ENCODE results near the gene EMILIN2.

EMILIN2 gene

DNA sequence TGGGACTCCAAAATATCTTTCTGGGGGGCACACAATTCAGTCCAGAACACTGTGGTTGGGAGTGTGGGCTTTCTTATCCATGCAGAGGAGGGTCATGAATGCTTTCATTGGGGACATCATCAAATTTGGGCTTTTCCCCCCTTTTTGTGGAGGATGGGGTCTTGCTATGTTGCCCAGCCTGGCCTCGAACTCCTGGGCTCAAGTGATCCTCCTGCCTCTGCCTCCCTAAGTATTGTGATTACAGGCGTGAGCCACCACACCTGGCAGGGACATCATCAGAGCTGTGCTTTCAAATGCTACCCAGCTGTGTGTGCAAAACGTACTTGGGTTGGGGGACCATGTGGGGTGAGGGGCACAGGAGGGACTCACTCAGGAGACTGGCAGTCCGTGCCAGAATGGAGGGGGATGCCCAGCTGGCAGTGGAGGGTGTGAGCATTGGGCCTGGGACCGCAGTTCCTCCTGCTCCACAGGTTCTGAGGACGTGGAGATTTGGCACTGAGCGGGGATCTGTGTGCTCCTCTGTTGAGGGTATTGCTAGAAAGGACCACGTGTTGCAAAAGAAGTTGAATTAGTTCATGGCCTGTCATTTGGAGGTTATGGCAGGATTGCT is 24.4 kb downstream of the EMILIN2 start:
- TF ChIP-seq, protein P1, sequence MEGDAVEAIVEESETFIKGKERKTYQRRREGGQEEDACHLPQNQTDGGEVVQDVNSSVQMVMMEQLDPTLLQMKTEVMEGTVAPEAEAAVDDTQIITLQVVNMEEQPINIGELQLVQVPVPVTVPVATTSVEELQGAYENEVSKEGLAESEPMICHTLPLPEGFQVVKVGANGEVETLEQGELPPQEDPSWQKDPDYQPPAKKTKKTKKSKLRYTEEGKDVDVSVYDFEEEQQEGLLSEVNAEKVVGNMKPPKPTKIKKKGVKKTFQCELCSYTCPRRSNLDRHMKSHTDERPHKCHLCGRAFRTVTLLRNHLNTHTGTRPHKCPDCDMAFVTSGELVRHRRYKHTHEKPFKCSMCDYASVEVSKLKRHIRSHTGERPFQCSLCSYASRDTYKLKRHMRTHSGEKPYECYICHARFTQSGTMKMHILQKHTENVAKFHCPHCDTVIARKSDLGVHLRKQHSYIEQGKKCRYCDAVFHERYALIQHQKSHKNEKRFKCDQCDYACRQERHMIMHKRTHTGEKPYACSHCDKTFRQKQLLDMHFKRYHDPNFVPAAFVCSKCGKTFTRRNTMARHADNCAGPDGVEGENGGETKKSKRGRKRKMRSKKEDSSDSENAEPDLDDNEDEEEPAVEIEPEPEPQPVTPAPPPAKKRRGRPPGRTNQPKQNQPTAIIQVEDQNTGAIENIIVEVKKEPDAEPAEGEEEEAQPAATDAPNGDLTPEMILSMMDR (IDR thresholded peaks at IDR 0.05; ENCODE audit: low read depth, low read length), result no peak
- DNase-seq (ENCODE audit: extremely low read depth, low read depth), result no peak

DNA sequence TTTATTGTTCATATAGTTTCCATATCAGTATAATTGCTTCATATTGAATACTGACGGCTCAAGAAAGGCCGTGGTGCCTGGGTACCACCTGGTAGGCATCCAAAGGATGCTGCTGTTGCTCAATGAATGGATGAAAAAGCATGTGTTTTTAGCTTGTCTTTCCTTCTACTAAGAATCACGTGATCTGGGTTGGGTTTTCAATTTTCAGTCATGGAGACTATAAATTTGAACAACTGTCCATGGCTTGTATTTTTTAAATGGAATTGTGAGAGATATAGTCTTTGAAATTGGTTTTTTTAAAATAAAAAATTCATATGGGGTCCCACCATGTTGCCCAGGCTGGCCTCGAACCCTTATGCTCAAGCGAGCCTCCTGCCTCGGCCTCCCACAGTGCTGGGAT is 25.3 kb downstream of the EMILIN2 start:
- no peak for DNase-seq (ENCODE audit: extremely low read depth, low read depth)

DNA sequence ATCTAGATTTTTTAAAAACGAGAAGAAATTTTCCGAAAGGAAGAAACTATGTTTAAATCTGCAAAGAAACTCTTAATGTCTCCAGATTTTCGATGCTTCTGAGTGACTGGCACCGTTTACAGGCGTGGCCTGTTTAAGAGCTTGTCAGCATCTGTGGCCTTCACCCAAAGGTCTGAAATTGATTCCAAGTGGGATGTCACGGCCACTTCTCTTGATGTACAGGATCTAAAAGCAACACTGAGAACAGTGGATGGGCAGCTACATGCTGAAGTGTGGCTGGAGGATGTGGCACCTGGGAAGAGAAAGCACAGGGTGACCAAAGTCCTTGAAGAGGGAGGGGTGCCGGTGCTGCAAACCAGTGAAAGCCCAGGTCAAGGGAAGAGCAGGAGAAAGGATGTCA is 28.0 kb downstream of the EMILIN2 start:
- TF ChIP-seq, protein P1 (IDR thresholded peaks at IDR 0.05; ENCODE audit: low read depth, low read length), result no peak
- DNase-seq (ENCODE audit: extremely low read depth, low read depth), result no peak

More for the DNA sequence above, 25.3 kb downstream of the EMILIN2 start:
- TF ChIP-seq, protein P1 (IDR thresholded peaks at IDR 0.05; ENCODE audit: low read depth, low read length), result no peak

DNA sequence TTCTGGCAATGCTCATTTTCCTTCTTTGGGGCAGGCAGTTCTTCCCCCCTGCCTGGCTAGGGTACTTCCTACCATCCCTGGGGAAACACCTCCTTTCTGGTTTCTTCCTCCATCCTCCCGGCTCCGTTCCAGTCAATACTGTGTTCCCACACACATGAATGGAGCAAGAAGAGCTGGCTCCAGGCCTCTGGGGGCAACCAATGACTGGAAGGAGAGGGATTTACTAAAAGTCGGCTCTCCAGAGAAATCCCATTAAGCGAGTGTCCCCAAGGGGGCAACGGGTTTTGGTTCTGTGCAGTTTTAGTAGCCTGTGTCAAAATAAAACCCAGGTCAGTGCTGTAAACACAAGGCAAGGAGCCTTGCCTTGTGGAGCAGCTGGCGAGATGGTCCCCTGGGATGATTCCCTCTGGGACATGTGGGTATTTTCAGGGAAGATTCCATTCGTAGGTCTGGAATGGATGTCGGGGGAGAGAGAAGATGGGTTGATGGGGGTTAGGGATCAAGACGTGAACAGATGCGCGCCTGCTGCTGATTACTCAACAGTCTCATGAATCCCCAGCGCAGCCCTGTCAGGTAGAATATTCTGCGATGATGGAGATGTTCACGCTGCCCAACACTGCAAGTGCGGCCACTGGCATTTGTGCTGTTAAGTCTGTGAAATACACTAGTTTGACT is 32.0 kb downstream of the EMILIN2 start:
- TF ChIP-seq, protein P1 (IDR thresholded peaks at IDR 0.05; ENCODE audit: low read depth, low read length), result no peak
- DNase-seq (ENCODE audit: extremely low read depth, low read depth), result no peak

DNA sequence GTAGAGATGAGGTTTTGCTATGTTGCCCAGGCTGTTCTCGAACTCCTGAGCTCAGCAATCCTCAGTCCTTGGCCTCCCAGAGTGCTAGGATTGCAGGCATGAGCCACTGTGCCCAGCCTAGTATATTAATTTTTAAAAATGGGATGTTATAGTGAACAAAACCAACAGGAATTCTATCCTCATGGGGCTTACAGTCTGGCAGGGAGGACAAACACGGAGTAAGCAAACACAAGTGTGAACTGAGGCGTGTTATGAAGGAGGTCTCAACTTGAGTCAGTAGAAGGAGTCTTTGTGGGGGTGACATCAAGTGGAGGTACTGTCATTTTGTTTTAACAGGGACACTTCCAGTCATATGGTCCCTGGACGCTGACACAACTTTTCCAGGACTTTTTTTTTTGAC is 33.1 kb downstream of the EMILIN2 start:
- DNase-seq (ENCODE audit: extremely low read depth, low read depth), result no peak
- TF ChIP-seq, protein P1 (IDR thresholded peaks at IDR 0.05; ENCODE audit: low read depth, low read length), result no peak

DNA sequence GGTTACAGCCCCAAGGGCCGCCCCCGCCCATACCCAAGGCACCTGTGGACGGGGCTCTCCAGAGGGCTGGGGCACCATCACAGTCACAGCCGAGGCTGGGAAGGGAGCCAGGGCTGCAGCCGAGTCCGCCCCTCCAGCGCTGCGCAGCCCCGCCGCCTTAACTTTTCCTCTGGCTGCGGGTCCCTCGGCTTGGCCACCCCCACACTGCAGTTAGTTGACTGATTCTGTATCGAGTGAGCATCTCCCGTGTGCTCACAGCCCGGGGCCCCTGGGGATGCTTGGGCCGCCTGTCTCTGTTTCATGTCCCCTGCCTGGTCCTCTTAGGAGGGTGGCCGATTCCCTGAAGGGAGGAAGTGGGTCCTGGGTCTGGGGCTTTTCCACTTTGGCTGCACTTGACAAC is 33.7 kb downstream of the EMILIN2 start:
- no peak for DNase-seq (ENCODE audit: extremely low read depth, low read depth)
- TF ChIP-seq, protein P1 (IDR thresholded peaks at IDR 0.05; ENCODE audit: low read depth, low read length), result no peak

DNA sequence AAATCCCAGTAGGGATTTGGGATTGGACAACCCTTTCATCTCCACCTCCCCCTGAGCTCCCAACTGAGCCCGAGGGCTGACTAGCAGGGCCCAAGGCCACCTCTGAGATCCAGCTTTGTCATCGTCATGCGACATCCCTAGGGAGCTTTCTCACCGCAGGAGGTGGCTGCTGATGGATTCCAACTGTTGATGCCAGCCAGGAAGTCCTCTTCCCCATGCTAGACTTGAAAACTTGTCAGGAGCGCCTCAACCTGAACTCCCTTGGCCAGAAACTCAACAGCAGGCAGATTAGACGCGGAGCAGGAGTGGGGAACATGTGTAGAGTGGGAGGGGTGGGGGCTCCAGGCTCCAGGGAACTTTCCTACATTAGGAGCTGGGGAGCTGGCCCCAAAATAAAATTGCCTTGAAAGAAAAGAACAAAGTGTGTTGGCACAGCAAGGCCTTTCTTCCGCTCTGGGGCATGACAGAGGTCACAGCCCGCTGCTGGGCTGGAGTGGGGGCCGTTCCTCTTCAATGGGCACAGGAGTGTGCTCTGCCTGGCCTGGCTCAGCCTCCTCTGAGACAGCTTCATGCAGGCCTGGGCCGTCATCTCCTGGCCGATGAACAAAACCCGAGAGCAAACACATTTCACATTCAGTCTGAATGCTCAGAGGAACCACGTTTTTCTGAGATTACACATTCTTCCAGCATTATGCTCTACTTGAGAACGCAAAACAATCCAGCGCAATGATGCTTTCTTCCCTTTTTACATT is 34.5 kb downstream of the EMILIN2 start:
- peak; percentile 75 for DNase-seq (ENCODE audit: extremely low read depth, low read depth)
- TF ChIP-seq, protein P1 (IDR thresholded peaks at IDR 0.05; ENCODE audit: low read depth, low read length), result peak; percentile 31

Measured in AG09319 (cell line).